Activated B cell treated with CpG ODN at 0.5 μM for 24 hours (primary cell): ENCODE measurements around the gene PCSK9. TPM values are rescaled to one million over a fixed set of nuclear protein-coding genes. Genes with fewer than 3 reads are reported as not detected.

Experiments
- ATAC-seq: fragments of 200-7000 bp; cut with Tn5 transposase; one replicate; pipeline ENCODE4 v1.10.0; 2021; ENCODE audit warnings: low read depth, mild to moderate bottlenecking, moderate library complexity
- CTCF ChIA-PET: fragments of 350-600 bp; sonication (Branson Sonifier 250); formaldehyde crosslinking; loops from one replicate; lab custom pipeline; 2021; ENCODE audit warnings: antibody characterized with exemption; lab: Charles Lee
- POLR2A ChIA-PET: fragments of 350-600 bp; sonication (Branson Sonifier 250); formaldehyde crosslinking; loops from one replicate; lab custom pipeline; 2021; ENCODE audit warnings: antibody characterized with exemption; lab: Charles Lee
- DNase-seq: peaks from one replicate; pipeline ENCODE4 v3.0.0; 2022
- H3K27ac Mint-ChIP-seq: one replicate; pipeline ENCODE4 v1.8.0; 2020; ENCODE audit warnings: mixed read lengths
- H3K27me3 Mint-ChIP-seq: one replicate; pipeline ENCODE4 v1.8.0; 2021; ENCODE audit warnings: mixed read lengths
- H3K36me3 Mint-ChIP-seq: one replicate; pipeline ENCODE4 v1.8.0; 2021; ENCODE audit warnings: low read depth, mixed read lengths
- H3K4me1 Mint-ChIP-seq: one replicate; pipeline ENCODE4 v1.8.0; 2021; ENCODE audit warnings: mixed read lengths
- H3K4me3 Mint-ChIP-seq: one replicate; pipeline ENCODE4 v1.8.0; 2020; ENCODE audit warnings: mild to moderate bottlenecking, mixed read lengths
- H3K9me3 Mint-ChIP-seq: one replicate; pipeline ENCODE4 v1.8.0; 2020; ENCODE audit warnings: mixed read lengths
- intact Hi-C: fragments of 100-400 bp; cut with micrococcal nuclease; formaldehyde crosslinking; loops from one replicate; pipeline ENCODE4 v1.15.1; 2024
- total RNA-seq: library from RNA; stranded (reverse); gene quantifications from 2 replicates; pipeline ENCODE4 v1.2.3, GENCODE V29; 2022
- TF ChIP-seq, protein P1 (sequence below): fragments of 200-600 bp; IDR thresholded peaks from one replicate; pipeline ENCODE4 v1.8.0; 2022; ENCODE audit warnings: antibody characterized with exemption, mild to moderate bottlenecking

Gene PCSK9
- total RNA-seq, 1 donor from 2014 or later, result not detected

DNA sequence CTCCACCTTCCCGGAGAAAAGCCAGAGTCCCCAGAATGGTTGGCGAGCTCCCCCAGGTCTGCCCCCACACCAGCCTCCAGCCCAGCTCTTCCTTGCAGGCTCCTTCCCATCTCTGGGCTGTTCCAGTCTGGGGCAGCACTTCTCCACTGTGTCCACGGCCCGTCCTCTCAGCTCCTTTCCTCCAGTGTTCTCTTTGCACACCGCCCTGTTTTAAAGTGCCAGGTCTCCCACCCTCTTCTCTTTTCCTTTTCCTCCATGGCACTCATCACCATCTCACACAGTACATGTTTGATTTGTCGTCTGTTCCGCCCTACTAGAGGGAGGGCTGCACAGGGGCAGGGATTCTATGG lies 6.1 kb upstream of the PCSK9 start:
- ChIA-PET CTCF (no interaction called here), POLR2A (no interaction called here)
- Mint-ChIP-seq H3K4me1 (no peaks in the 10 kb centered on the region), H3K9me3 (no peaks in the 10 kb centered on the region), H3K27me3 (peaks cover 42% of the 10 kb centered on the region), H3K4me3 (no peak overlapping the region), H3K27ac (no peak overlapping the region), H3K36me3 (no peaks in the 10 kb centered on the region)
- no peak for DNase-seq
- ATAC-seq, result no peak
- TF ChIP-seq, protein P1, sequence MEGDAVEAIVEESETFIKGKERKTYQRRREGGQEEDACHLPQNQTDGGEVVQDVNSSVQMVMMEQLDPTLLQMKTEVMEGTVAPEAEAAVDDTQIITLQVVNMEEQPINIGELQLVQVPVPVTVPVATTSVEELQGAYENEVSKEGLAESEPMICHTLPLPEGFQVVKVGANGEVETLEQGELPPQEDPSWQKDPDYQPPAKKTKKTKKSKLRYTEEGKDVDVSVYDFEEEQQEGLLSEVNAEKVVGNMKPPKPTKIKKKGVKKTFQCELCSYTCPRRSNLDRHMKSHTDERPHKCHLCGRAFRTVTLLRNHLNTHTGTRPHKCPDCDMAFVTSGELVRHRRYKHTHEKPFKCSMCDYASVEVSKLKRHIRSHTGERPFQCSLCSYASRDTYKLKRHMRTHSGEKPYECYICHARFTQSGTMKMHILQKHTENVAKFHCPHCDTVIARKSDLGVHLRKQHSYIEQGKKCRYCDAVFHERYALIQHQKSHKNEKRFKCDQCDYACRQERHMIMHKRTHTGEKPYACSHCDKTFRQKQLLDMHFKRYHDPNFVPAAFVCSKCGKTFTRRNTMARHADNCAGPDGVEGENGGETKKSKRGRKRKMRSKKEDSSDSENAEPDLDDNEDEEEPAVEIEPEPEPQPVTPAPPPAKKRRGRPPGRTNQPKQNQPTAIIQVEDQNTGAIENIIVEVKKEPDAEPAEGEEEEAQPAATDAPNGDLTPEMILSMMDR, result no peak
- intact Hi-C loops, result no loop called here

DNA sequence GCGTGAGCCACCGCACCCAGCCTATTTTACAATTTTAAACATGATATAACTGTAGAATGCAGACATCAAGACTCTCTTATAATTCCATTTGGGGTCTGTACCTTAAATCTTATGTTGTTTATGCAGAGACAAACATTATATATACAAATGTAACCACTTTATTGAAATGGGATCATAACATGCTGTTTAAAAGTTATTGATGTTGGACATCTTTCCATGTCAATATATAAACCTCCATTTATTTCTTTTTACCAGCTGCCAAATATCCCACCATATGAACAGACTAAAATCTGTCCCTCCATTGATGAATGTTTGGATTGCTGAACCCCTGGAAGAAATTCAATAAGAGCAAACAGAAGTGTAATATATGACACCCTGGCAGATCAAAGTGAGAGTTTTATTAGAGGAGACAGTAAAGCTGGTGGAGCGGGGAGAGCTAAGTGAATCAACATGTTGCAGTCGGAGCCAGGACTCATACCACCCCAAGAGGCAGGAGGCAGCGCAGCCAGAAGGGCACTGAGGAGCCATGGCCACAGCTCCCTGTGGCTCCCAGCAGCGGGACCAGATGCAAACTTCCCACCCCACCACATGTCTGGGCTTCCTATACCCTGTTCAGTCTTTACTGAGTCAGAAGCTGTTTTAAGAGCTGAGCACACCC lies 4.7 kb upstream of the PCSK9 start:
- no peak overlapping the region for H3K27ac Mint-ChIP-seq
- no peaks in the 10 kb centered on the region for H3K4me1 Mint-ChIP-seq
- H3K36me3 Mint-ChIP-seq, result no peaks in the 10 kb centered on the region
- H3K27me3 Mint-ChIP-seq, result peaks cover 50% of the 10 kb centered on the region
- no peak for DNase-seq
- H3K9me3 Mint-ChIP-seq, result no peaks in the 10 kb centered on the region
- no peak for ATAC-seq
- intact Hi-C loops, result no loop called here
- no peak overlapping the region for H3K4me3 Mint-ChIP-seq
- CTCF ChIA-PET, result no interaction called here
- POLR2A ChIA-PET, result no interaction called here
- TF ChIP-seq, protein P1, result no peak

DNA sequence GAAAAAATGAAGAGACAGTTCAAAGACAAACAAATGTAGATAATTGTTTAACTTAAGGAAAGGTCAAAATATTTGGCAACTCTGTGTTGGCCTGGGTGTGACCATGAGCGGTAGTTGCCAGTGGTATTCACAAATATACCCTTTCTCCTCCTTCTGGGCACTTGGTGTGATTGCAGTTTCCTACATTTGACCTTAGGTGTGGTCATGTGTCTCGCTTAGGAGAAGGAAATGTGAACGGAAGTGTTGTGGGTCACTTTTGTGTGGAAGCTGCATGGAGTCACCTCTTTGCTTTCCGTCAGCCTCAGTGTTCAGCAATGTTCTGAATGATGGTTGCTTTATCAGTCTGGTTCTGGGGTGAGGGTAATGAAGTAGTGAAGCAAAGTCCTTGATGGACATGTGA lies 3.4 kb upstream of the PCSK9 start:
- TF ChIP-seq, protein P1, result no peak
- POLR2A ChIA-PET, result no interaction called here
- H3K27me3 Mint-ChIP-seq, result peaks cover 56% of the 10 kb centered on the region
- ATAC-seq, result no peak
- H3K4me1 Mint-ChIP-seq, result no peaks in the 10 kb centered on the region
- H3K27ac Mint-ChIP-seq, result no peak overlapping the region
- intact Hi-C loops, result no loop called here
- no peak for DNase-seq
- no peak overlapping the region for H3K4me3 Mint-ChIP-seq
- CTCF ChIA-PET, result no interaction called here
- no peaks in the 10 kb centered on the region for H3K9me3 Mint-ChIP-seq
- H3K36me3 Mint-ChIP-seq, result no peaks in the 10 kb centered on the region

DNA sequence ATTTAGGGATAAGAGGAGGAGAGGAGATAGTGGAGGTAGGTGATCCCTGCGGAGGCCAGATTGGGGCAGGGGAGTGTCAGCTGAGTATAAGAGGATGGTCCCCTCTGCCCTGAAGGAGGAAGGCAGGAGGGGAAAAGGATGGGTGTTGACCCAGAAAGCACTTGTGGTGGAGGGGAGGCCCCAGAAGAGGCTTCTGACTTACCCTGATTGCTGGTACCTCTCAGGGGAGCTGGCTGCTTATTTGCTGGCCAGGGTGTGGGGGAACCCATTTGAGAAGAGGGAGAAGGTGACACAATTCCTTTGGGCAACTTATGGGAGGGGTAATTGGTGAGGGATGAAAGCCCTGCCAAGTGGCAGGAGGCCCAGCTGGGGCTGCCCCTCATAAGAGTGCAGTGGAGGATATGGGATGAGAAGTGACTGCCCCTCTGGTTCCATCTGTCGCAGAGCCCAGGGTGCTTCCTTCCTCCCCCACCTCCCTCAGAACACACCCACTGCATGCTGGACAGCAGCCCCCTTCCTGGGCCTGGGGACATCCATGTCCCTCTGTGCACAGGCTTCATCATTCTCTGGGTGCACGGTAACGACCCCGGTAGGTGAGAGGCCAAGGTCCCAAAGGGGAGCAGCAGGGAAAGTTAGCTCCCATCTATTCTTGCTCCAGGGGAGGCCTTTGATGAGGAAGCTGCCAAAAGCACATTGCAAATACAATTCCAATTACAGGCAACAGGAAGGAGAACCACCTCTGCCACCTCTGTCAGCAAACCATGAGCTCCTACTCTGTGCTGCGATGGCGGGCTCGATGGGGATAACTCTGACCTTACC lies 1.4 kb upstream of the PCSK9 start:
- no peaks in the 10 kb centered on the region for H3K4me1 Mint-ChIP-seq
- no peak for ATAC-seq

DNA sequence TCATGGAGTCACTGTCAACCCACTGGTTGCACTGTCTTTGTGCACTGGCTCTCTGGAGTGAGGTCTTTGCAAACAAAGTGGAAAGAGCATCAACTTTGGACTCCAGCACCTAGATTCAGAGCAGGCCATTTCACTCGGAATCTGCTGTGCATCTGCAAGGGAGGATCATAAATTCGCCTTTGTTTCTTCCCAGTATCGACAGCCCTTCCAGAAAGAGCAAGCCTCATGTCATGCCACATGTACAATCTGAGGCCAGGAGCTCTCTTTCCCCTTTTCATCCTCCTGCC lies 853 bp upstream of the PCSK9 start:
- Mint-ChIP-seq H3K36me3 (no peaks in the 10 kb centered on the region), H3K9me3 (no peaks in the 10 kb centered on the region), H3K4me3 (no peak overlapping the region), H3K27me3 (peaks cover 62% of the 10 kb centered on the region), H3K27ac (no peak overlapping the region), H3K4me1 (no peaks in the 10 kb centered on the region)
- DNase-seq (no peak), ATAC-seq (no peak)
- intact Hi-C loops, result no loop called here
- ChIA-PET POLR2A (no interaction called here), CTCF (no interaction called here)
- TF ChIP-seq, protein P1, result no peak

More for the DNA sequence above, 1.4 kb upstream of the PCSK9 start:
- Mint-ChIP-seq H3K9me3 (no peaks in the 10 kb centered on the region), H3K36me3 (no peaks in the 10 kb centered on the region), H3K27ac (no peak overlapping the region), H3K4me3 (no peak overlapping the region), H3K27me3 (peaks cover 67% of the 10 kb centered on the region)
- TF ChIP-seq, protein P1, result no peak
- intact Hi-C loops, result no loop called here
- DNase-seq, result no peak
- POLR2A ChIA-PET, result no interaction called here
- CTCF ChIA-PET, result no interaction called here
